GM12878 (cell line): ENCODE data around the gene RAP1GAP2. TPM values are rescaled to one million over a fixed set of nuclear protein-coding genes. Genes with fewer than 3 reads are reported as not detected.

ENCODE experiments used
- ATAC-seq: fragments of 200-7000 bp; cut with Tn5 transposase; 3 replicates; pipeline ENCODE4 v1.9.1; 2020; ENCODE audit warnings: mild to moderate bottlenecking, moderate library complexity
- BruUV-seq: library from RNA; stranded (reverse); fragments of 400-500 nt; replicated peaks from 2 replicates; lab custom pipeline; 2021; lab: Mats Ljungman, UMichigan
- CTCF ChIA-PET: fragments of 300-600 bp; sonication (Branson Sonifier 250); formaldehyde crosslinking; extraction: SDS; loops from one replicate; lab custom pipeline; 2021; ENCODE audit warnings: inconsistent platforms; lab: Yijun Ruan, JAX
- POLR2A ChIA-PET: fragments of 350-600 bp; formaldehyde crosslinking; extraction: SDS; loops from one replicate; lab custom pipeline; 2021; ENCODE audit warnings: inconsistent platforms; lab: Charles Lee
- RAD21 ChIA-PET: fragments of 300-600 bp; sonication (Branson Sonifier 250); formaldehyde crosslinking; loops from one replicate; lab custom pipeline; 2023; ENCODE audit warnings: antibody characterized with exemption; ENCODE audit not compliant: unreplicated experiment; lab: Charles Lee
- SMC1A ChIA-PET: fragments of 300-600 bp; sonication (Branson Sonifier 250); formaldehyde crosslinking; loops from one replicate; lab custom pipeline; 2023; ENCODE audit not compliant: unreplicated experiment, uncharacterized antibody; lab: Charles Lee
- DNase-seq: peaks from one replicate; pipeline ENCODE4 v3.0.0-alpha.2; 2011; ENCODE audit warnings: low read depth, low spot score
- FAIRE-seq: peaks from 3 replicates; lab custom pipeline; 2011; peaks lifted over from hg19 to GRCh38; lab: Jason Lieb, UNC
- H2AFZ ChIP-seq: 2 replicates; pipeline ENCODE4 v1.6.0; 2011; ENCODE audit warnings: low read depth, low read length, control low read depth; ENCODE audit not compliant: control insufficient read depth
- H3K27ac ChIP-seq: 2 replicates; pipeline ENCODE4 v1.5.1; 2011; ENCODE audit warnings: control low read depth; ENCODE audit not compliant: control insufficient read depth, insufficient read depth
- H3K27me3 ChIP-seq, 2 experiments: replicated peaks in 1 of 2; 2 replicates each; pipeline versions ENCODE4 v1.6.0 to v1.6.1; 2011; ENCODE audit warnings: low read length in 1 of 2; ENCODE audit not compliant: control insufficient read depth in 2 of 2, insufficient read depth in 2 of 2
- H3K36me3 ChIP-seq, 2 experiments: 2 replicates each; pipeline ENCODE4 v1.5.1; 2011; ENCODE audit warnings: low read length in 1 of 2; ENCODE audit not compliant: control insufficient read depth in 2 of 2, insufficient read depth in 2 of 2
- H3K4me1 ChIP-seq: 2 replicates; pipeline ENCODE4 v1.6.1; 2011; ENCODE audit warnings: mild to moderate bottlenecking, low read length, moderate library complexity, mixed read lengths; ENCODE audit not compliant: control insufficient read depth, insufficient read depth
- H3K4me2 ChIP-seq: 2 replicates; pipeline ENCODE4 v1.6.0; 2011; ENCODE audit warnings: control low read depth; ENCODE audit not compliant: control insufficient read depth, insufficient read depth
- H3K4me3 ChIP-seq: fragments of 200-600 bp; sonication (generic); 2 replicates; pipeline ENCODE4 v1.5.1; 2016
- H3K79me2 ChIP-seq: 2 replicates; pipeline ENCODE4 v1.6.0; 2011; ENCODE audit warnings: low read length; ENCODE audit not compliant: control insufficient read depth, insufficient read depth
- H3K9ac ChIP-seq: 2 replicates; pipeline ENCODE4 v1.8.0; 2011; ENCODE audit warnings: low read length, control low read depth, mixed read lengths; ENCODE audit not compliant: control insufficient read depth, insufficient read depth
- H3K9me3 ChIP-seq: replicated peaks from 3 replicates; pipeline ENCODE4 v1.5.1; 2011; ENCODE audit warnings: mild to moderate bottlenecking, low read length; ENCODE audit not compliant: control insufficient read depth, insufficient read depth
- H4K20me1 ChIP-seq: 2 replicates; pipeline ENCODE4 v1.6.0; 2011; ENCODE audit not compliant: control insufficient read depth, insufficient read depth
- BCL11A ChIP-seq: IDR thresholded peaks from 2 replicates; pipeline ENCODE4 v1.6.1; 2011; ENCODE audit warnings: low read depth, low read length
- BRCA1 ChIP-seq: IDR thresholded peaks from 2 replicates; pipeline ENCODE4 v1.6.1; 2011; ENCODE audit warnings: low read depth, low read length, improper control_type of control experiment
- CREB1 ChIP-seq: IDR thresholded peaks from 2 replicates; pipeline ENCODE4 v1.6.1; 2012; ENCODE audit warnings: low read depth, mild to moderate bottlenecking, inconsistent platforms
- HCFC1 ChIP-seq: fragments of 150-350 bp; IDR thresholded peaks from 2 replicates; pipeline ENCODE4 v1.6.1; 2014; ENCODE audit warnings: low read length
- HDAC6 ChIP-seq: fragments of 200-600 bp; sonication (generic); IDR thresholded peaks from one replicate; pipeline ENCODE4 v1.8.0; 2017; ENCODE audit warnings: antibody characterized with exemption; ENCODE audit not compliant: unreplicated experiment
- MEF2A ChIP-seq: IDR thresholded peaks from 2 replicates; pipeline ENCODE4 v1.6.1; 2011; ENCODE audit warnings: low read depth, mild to moderate bottlenecking, low read length, moderate library complexity; ENCODE audit not compliant: insufficient read depth
- MXI1 ChIP-seq: fragments of 150-350 bp; IDR thresholded peaks from 2 replicates; pipeline ENCODE4 v1.6.1; 2011; ENCODE audit warnings: low read depth, mild to moderate bottlenecking, inconsistent platforms, low read length, improper control_type of control experiment
- NBN ChIP-seq: fragments of 450-650 bp; IDR thresholded peaks from 2 replicates; pipeline ENCODE4 v1.6.1; 2016
- RAD51 ChIP-seq: fragments of 450-650 bp; IDR thresholded peaks from 2 replicates; pipeline ENCODE4 v1.6.1; 2016; ENCODE audit warnings: moderate library complexity, mild to moderate bottlenecking, inconsistent platforms
- RBBP5 ChIP-seq: fragments of 200-600 bp; sonication (generic); conservative IDR thresholded peaks from 2 replicates; pipeline ENCODE4 v1.6.1; 2016
- SIX5 ChIP-seq: IDR thresholded peaks from 2 replicates; pipeline ENCODE4 v1.6.1; 2011; ENCODE audit warnings: mild to moderate bottlenecking, low read depth, low read length, moderate library complexity; ENCODE audit not compliant: severe bottlenecking
- TAF1 ChIP-seq: IDR thresholded peaks from 2 replicates; pipeline ENCODE4 v1.6.1; 2011; ENCODE audit warnings: mild to moderate bottlenecking, low read depth, low read length, borderline replicate concordance
- YBX1 ChIP-seq: fragments of 450-650 bp; IDR thresholded peaks from 2 replicates; pipeline ENCODE4 v1.6.1; 2016; ENCODE audit warnings: antibody characterized with exemption
- ZSCAN29 ChIP-seq: fragments of 450-650 bp; IDR thresholded peaks from 2 replicates; pipeline ENCODE4 v1.6.1; 2017; ENCODE audit warnings: mild to moderate bottlenecking, moderate library complexity
- WGBS: methylation state at CpG from one replicate; pipeline ENCODE4 v1.1.6; 2016; ENCODE audit warnings: low lambda C conversion rate; ENCODE audit not compliant: insufficient replicate concordance, insufficient coverage; ENCODE audit errors: missing lambda C conversion rate; 5-methylcytosine and 5-hydroxymethylcytosine counted together
- in situ Hi-C: fragments of 300-500 bp; cut with MboI; formaldehyde crosslinking; loops from 9 replicates; pipeline ENCODE4 v1.14.3; 2018; ENCODE audit warnings: mixed read lengths
- intact Hi-C: fragments of 100-400 bp; cut with micrococcal nuclease; formaldehyde crosslinking; loops from one replicate; pipeline ENCODE4 v1.14.2; 2022; ENCODE audit not compliant: unreplicated experiment
- polyA plus RNA-seq, 11 experiments: library from polyadenylated mRNA; depleted of rRNA in 4 of 11; unstranded in 6 of 11; stranded (reverse) in 5 of 11; fragments of >200 nt; fragmentation: Nextera tagmentation in 4 of 11; fragmentation: Illumina TruSeq in 1 of 11; extraction: Ambion mirVana in 4 of 11; extraction: Trizol in 1 of 11; gene quantifications; 1 replicate in 1 of 11; 2 replicates in 10 of 11; pipeline versions ENCODE4 v1.2.1 to v1.2.3, GENCODE V29; 2011 to 2016; ENCODE audit warnings: inconsistent platforms in 2 of 11, missing spikeins in 2 of 11, low read depth in 1 of 11
- total RNA-seq, 4 experiments: library from RNA; depleted of rRNA in 3 of 4; stranded (reverse); fragments of >200 nt in 3 of 4; fragmentation: Illumina TruSeq in 1 of 4; extraction: Trizol in 1 of 4; gene quantifications; 2 replicates each; pipeline versions ENCODE4 v1.2.1 to v1.2.3, GENCODE V29; 2013 to 2021
- TF ChIP-seq, protein P1 (sequence below): fragments of 450-650 bp; IDR thresholded peaks from 2 replicates; pipeline ENCODE4 v1.6.1; 2017; ENCODE audit warnings: borderline replicate concordance
- TF ChIP-seq, protein P2 (sequence below): fragments of 450-650 bp; IDR thresholded peaks from 2 replicates; pipeline ENCODE4 v1.6.1; 2018; ENCODE audit warnings: mild to moderate bottlenecking, low read depth, moderate library complexity; ENCODE audit not compliant: partially characterized antibody
- TF ChIP-seq, protein P3 (sequence below): IDR thresholded peaks from 2 replicates; pipeline ENCODE4 v1.6.1; 2012; ENCODE audit warnings: low read depth, low read length, improper control_type of control experiment

RAP1GAP2 gene
- total and polyA plus RNA-seq, 10 of the 15 experiments (the other 5 are each of a cell fraction or from before 2014, with no cell fraction given) = 0.03 to 0.95 (median 0.49) TPM; not detected in 2

DNA sequence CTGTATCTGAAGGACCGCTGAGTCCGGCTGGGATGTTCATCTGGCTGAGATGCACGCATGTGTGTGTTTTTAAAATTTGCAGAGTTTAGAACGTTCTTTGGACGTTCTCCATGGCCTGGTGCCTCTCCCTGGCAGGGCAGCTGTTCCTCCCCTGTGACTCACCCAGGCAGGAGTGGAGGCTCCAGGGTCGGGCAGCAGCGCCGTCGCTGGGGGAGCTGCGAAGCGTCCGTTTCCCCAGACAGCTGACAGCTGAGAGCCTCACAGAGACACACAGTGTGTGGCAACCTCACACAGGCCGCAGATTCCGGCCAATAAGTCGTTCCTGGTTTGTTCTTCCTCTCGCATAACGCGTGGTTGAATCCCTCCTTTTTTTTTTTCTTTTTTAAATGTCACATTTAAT, 186.6 kb downstream of the RAP1GAP2 start:
- H2AFZ ChIP-seq = no peak overlapping the region
- no peak for ATAC-seq
- DNase-seq = no peak
- WGBS = 58% methylated on average over 17 of the region's 18 CpGs
- intact Hi-C loops = no loop called here
- in situ Hi-C loops = no loop called here
- SMC1A ChIA-PET = interaction anchor here (0.7 kb wide), 1 partner anchor 32 kb away, joined by 3 read pairs; no protein-coding TSS in a partner anchor
- no peaks in the 10 kb centered on the region; a peak in 1 of 4 replicates for H3K27me3 ChIP-seq
- H3K4me2 ChIP-seq = no peak overlapping the region
- no peak overlapping the region for H3K27ac ChIP-seq
- H3K79me2 ChIP-seq = no peaks in the 10 kb centered on the region
- CTCF ChIA-PET = no interaction called here
- no peak for TF ChIP-seq BRCA1
- TF ChIP-seq MEF2A = no peak
- no peak for TF ChIP-seq HDAC6
- TF ChIP-seq, protein P1, sequence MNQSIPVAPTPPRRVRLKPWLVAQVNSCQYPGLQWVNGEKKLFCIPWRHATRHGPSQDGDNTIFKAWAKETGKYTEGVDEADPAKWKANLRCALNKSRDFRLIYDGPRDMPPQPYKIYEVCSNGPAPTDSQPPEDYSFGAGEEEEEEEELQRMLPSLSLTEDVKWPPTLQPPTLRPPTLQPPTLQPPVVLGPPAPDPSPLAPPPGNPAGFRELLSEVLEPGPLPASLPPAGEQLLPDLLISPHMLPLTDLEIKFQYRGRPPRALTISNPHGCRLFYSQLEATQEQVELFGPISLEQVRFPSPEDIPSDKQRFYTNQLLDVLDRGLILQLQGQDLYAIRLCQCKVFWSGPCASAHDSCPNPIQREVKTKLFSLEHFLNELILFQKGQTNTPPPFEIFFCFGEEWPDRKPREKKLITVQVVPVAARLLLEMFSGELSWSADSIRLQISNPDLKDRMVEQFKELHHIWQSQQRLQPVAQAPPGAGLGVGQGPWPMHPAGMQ = no peak
- TF ChIP-seq, protein P2, sequence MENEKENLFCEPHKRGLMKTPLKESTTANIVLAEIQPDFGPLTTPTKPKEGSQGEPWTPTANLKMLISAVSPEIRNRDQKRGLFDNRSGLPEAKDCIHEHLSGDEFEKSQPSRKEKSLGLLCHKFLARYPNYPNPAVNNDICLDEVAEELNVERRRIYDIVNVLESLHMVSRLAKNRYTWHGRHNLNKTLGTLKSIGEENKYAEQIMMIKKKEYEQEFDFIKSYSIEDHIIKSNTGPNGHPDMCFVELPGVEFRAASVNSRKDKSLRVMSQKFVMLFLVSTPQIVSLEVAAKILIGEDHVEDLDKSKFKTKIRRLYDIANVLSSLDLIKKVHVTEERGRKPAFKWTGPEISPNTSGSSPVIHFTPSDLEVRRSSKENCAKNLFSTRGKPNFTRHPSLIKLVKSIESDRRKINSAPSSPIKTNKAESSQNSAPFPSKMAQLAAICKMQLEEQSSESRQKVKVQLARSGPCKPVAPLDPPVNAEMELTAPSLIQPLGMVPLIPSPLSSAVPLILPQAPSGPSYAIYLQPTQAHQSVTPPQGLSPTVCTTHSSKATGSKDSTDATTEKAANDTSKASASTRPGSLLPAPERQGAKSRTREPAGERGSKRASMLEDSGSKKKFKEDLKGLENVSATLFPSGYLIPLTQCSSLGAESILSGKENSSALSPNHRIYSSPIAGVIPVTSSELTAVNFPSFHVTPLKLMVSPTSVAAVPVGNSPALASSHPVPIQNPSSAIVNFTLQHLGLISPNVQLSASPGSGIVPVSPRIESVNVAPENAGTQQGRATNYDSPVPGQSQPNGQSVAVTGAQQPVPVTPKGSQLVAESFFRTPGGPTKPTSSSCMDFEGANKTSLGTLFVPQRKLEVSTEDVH = no peak
- no peak for TF ChIP-seq RAD51
- no peak for TF ChIP-seq NBN
- TF ChIP-seq CREB1 = no peak
- TF ChIP-seq HCFC1 = no peak
- no peak for TF ChIP-seq TAF1
- TF ChIP-seq MXI1 = no peak
- TF ChIP-seq BCL11A = no peak
- no peak for TF ChIP-seq RBBP5
- no peak for TF ChIP-seq YBX1
- TF ChIP-seq SIX5 = no peak
- TF ChIP-seq, protein P3, sequence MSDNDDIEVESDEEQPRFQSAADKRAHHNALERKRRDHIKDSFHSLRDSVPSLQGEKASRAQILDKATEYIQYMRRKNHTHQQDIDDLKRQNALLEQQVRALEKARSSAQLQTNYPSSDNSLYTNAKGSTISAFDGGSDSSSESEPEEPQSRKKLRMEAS = no peak
- TF ChIP-seq ZSCAN29 = no peak
- no peak for FAIRE-seq
- H3K9me3 ChIP-seq = no peaks in the 10 kb centered on the region
- RAD21 ChIA-PET = no interaction called here
- H3K4me1 ChIP-seq = no peaks in the 10 kb centered on the region
- no peak overlapping the region for H3K9ac ChIP-seq
- no TSS peak for BruUV-seq
- H3K4me3 ChIP-seq = no peak overlapping the region
- POLR2A ChIA-PET = interaction anchor here (0.6 kb wide), 1 partner anchor 197 kb away, joined by 8 read pairs; no protein-coding TSS in a partner anchor
- H4K20me1 ChIP-seq = no peaks in the 10 kb centered on the region
- H3K36me3 ChIP-seq = no peaks in the 10 kb centered on the region
